ENCODE data around the gene GRIA3. TPM values are rescaled to one million over a fixed set of nuclear protein-coding genes. Genes with fewer than 3 reads are reported as not detected.
A peak's percentile ranks its signal among the peaks of the same experiment; 100 is the strongest.

GRIA3 gene
- total and polyA plus RNA-seq, 10 of the 15 experiments (the other 5 are each of a cell fraction or from before 2014, with no cell fraction given) = 0.45 to 4.3 (median 2.2) TPM

DNA sequence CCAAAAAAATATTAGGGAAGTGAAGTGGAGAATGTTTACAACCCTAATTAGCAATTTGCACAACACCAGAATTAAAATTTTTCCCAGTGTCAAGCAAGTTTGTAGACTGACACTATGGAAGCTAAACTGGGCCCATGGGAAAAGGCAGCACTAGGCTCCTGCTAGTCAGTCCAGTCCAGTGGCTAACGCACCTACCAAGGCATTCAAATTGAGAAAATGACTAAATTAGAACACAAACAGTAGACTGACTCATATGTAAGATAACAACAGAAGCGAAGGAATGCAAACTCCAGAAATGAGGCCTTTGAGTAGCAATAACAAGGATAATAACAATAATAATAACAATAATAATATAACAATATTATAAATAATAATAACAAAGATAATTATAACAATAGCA lies 90.7 kb downstream of the GRIA3 start:
- Histone ChIP-seq H3K27me3 (replicated peaks in 1 of 2; ENCODE audit: control insufficient read depth in 2 of 2, insufficient read depth in 2 of 2, low read length in 1 of 2) (no peaks in the 10 kb centered on the region), H3K4me3 (no peak overlapping the region), H3K79me2 (ENCODE audit: control insufficient read depth, insufficient read depth, low read length) (no peaks in the 10 kb centered on the region), H3K36me3 (ENCODE audit: control insufficient read depth in 2 of 2, insufficient read depth in 2 of 2, low read length in 1 of 2) (no peaks in the 10 kb centered on the region), H3K4me1 (ENCODE audit: control insufficient read depth, insufficient read depth, low read length) (no peaks in the 10 kb centered on the region), H3K9ac (ENCODE audit: control insufficient read depth, insufficient read depth, low read length) (no peak overlapping the region), H3K9me3 (replicated peaks; ENCODE audit: control insufficient read depth, insufficient read depth, low read length) (no peaks in the 10 kb centered on the region), H4K20me1 (ENCODE audit: control insufficient read depth, insufficient read depth) (no peaks in the 10 kb centered on the region), H2AFZ (ENCODE audit: control insufficient read depth, low read depth, low read length) (no peak overlapping the region), H3K4me2 (ENCODE audit: control insufficient read depth, insufficient read depth) (no peak overlapping the region), H3K27ac (ENCODE audit: control insufficient read depth, insufficient read depth) (no peak overlapping the region)
- ATAC-seq (no peak), FAIRE-seq (no peak), DNase-seq (ENCODE audit: low read depth, low spot score) (no peak)
- intact Hi-C loops (cut with micrococcal nuclease; ENCODE audit: unreplicated experiment) (no loop called here), in situ Hi-C loops (cut with MboI) (no loop called here)
- WGBS (ENCODE audit: insufficient coverage, insufficient replicate concordance, low lambda C conversion rate, missing lambda C conversion rate) = 49% methylated on average over 2 of the region's 2 CpGs
- POLR2A ChIA-PET = no interaction called here
- no TSS peak for BruUV-seq (replicated peaks)
- no peak for TF ChIP-seq NR2F1 (conservative IDR thresholded peaks at IDR 0.05)
- TF ChIP-seq DPF2 (IDR thresholded peaks at IDR 0.05) = no peak
- CTCF ChIA-PET = no interaction called here
- RAD21 ChIA-PET (ENCODE audit: unreplicated experiment) = no interaction called here
- SMC1A ChIA-PET (ENCODE audit: uncharacterized antibody, unreplicated experiment) = interaction anchor here (8.7 kb wide), 1 partner anchor 147 kb away, joined by 122 read pairs; no protein-coding TSS in a partner anchor

DNA sequence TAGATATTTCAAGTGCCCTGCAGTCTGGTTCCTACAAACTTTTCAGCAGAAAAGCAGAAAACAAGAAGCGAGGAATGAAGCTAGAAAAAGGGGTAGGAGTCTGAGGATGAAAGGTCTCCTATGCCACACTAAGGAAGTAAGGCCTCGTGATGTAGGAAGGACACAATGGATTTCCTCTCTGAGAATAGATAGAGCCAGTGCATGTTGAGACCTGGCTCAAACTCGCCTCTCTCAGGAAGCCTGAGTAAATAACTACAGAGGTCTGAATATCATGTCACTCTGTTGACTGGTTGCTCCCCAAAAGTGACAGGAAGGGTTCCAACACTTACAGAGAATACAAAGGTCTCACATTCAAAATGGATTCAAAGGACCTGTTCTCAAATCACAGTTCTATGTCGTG lies 93.3 kb downstream of the GRIA3 start:
- Histone ChIP-seq H3K4me1 (ENCODE audit: control insufficient read depth, insufficient read depth, low read length) (no peaks in the 10 kb centered on the region), H3K27me3 (replicated peaks in 1 of 2; ENCODE audit: control insufficient read depth in 2 of 2, insufficient read depth in 2 of 2, low read length in 1 of 2) (no peaks in the 10 kb centered on the region), H3K9me3 (replicated peaks; ENCODE audit: control insufficient read depth, insufficient read depth, low read length) (no peaks in the 10 kb centered on the region), H3K36me3 (ENCODE audit: control insufficient read depth in 2 of 2, insufficient read depth in 2 of 2, low read length in 1 of 2) (no peaks in the 10 kb centered on the region), H3K9ac (ENCODE audit: control insufficient read depth, insufficient read depth, low read length) (no peak overlapping the region), H4K20me1 (ENCODE audit: control insufficient read depth, insufficient read depth) (no peaks in the 10 kb centered on the region), H3K79me2 (ENCODE audit: control insufficient read depth, insufficient read depth, low read length) (no peaks in the 10 kb centered on the region), H2AFZ (ENCODE audit: control insufficient read depth, low read depth, low read length) (no peak overlapping the region; the same call in 1 of the 2 replicates), H3K4me2 (ENCODE audit: control insufficient read depth, insufficient read depth) (no peak overlapping the region), H3K4me3 (no peak overlapping the region), H3K27ac (ENCODE audit: control insufficient read depth, insufficient read depth) (no peak overlapping the region)
- ChIA-PET RAD21 (ENCODE audit: unreplicated experiment) (interaction anchor here (0.6 to 3.4 kb wide), 12 partner anchors 13 to 173 kb away, joined by 3 to 52 read pairs (median 3); no protein-coding TSS in a partner anchor), SMC1A (ENCODE audit: uncharacterized antibody, unreplicated experiment) (interaction anchor here (0.7 to 8.7 kb wide), 23 partner anchors 8 to 297 kb away, joined by 3 to 122 read pairs (median 4); no protein-coding TSS in a partner anchor), POLR2A (interaction anchor here (0.8 kb wide), 1 partner anchor 134 kb away, joined by 3 read pairs; no protein-coding TSS in a partner anchor), CTCF (interaction anchor here (0.7 to 9.7 kb wide), 19 partner anchors 13 to 173 kb away, joined by 3 to 128 read pairs (median 5); no protein-coding TSS in a partner anchor)
- no peak for FAIRE-seq
- no TSS peak for BruUV-seq (replicated peaks)
- WGBS (ENCODE audit: insufficient coverage, insufficient replicate concordance, low lambda C conversion rate, missing lambda C conversion rate) = 27% methylated on average over 4 of the region's 4 CpGs
- DNase-seq (ENCODE audit: low read depth, low spot score) = no peak
- in situ Hi-C loops (cut with MboI) (no loop called here), intact Hi-C loops (cut with micrococcal nuclease; ENCODE audit: unreplicated experiment) (no loop called here)
- ATAC-seq = peak; percentile 24
- no peak for TF ChIP-seq HCFC1 (IDR thresholded peaks at IDR 0.05; ENCODE audit: low read length)
- TF ChIP-seq, protein P1, sequence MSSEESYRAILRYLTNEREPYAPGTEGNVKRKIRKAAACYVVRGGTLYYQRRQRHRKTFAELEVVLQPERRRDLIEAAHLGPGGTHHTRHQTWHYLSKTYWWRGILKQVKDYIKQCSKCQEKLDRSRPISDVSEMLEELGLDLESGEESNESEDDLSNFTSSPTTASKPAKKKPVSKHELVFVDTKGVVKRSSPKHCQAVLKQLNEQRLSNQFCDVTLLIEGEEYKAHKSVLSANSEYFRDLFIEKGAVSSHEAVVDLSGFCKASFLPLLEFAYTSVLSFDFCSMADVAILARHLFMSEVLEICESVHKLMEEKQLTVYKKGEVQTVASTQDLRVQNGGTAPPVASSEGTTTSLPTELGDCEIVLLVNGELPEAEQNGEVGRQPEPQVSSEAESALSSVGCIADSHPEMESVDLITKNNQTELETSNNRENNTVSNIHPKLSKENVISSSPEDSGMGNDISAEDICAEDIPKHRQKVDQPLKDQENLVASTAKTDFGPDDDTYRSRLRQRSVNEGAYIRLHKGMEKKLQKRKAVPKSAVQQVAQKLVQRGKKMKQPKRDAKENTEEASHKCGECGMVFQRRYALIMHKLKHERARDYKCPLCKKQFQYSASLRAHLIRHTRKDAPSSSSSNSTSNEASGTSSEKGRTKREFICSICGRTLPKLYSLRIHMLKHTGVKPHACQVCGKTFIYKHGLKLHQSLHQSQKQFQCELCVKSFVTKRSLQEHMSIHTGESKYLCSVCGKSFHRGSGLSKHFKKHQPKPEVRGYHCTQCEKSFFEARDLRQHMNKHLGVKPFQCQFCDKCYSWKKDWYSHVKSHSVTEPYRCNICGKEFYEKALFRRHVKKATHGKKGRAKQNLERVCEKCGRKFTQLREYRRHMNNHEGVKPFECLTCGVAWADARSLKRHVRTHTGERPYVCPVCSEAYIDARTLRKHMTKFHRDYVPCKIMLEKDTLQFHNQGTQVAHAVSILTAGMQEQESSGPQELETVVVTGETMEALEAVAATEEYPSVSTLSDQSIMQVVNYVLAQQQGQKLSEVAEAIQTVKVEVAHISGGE (CRISPR knock-in tag; IDR thresholded peaks at IDR 0.05) = no peak
- TF ChIP-seq, protein P2, sequence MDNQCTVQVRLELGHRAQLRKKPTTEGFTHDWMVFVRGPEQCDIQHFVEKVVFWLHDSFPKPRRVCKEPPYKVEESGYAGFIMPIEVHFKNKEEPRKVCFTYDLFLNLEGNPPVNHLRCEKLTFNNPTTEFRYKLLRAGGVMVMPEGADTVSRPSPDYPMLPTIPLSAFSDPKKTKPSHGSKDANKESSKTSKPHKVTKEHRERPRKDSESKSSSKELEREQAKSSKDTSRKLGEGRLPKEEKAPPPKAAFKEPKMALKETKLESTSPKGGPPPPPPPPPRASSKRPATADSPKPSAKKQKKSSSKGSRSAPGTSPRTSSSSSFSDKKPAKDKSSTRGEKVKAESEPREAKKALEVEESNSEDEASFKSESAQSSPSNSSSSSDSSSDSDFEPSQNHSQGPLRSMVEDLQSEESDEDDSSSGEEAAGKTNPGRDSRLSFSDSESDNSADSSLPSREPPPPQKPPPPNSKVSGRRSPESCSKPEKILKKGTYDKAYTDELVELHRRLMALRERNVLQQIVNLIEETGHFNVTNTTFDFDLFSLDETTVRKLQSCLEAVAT (IDR thresholded peaks at IDR 0.05) = no peak
- TF ChIP-seq PAX8 (IDR thresholded peaks at IDR 0.05) = no peak
- no peak for TF ChIP-seq SMARCA5 (IDR thresholded peaks at IDR 0.05)
- TF ChIP-seq RB1 (IDR thresholded peaks at IDR 0.05; ENCODE audit: borderline replicate concordance) = no peak
- TF ChIP-seq ZNF207 (IDR thresholded peaks at IDR 0.05; ENCODE audit: borderline replicate concordance) = no peak
- TF ChIP-seq MTA3 (IDR thresholded peaks at IDR 0.05; ENCODE audit: borderline replicate concordance, low read length) = no peak
- TF ChIP-seq HDAC2 (IDR thresholded peaks at IDR 0.05) = no peak
